Left cardiac atrium (tissue), 4 donors: ENCODE results near the gene MYO1E. TPM values are rescaled to one million over a fixed set of nuclear protein-coding genes. Genes with fewer than 3 reads are reported as not detected.

Source experiments
- ATAC-seq, 2 donors: fragments of 200-7000 bp; cut with Tn5 transposase; one replicate each; pipeline ENCODE4 v1.9.1; 2020; ENCODE audit warnings: mild to moderate bottlenecking in 2 of 2, moderate library complexity in 2 of 2
- DNase-seq: peaks from one replicate; pipeline ENCODE4 v3.0.0-alpha.2; 2020
- intact Hi-C, 2 donors: fragments of 100-400 bp; cut with DNase I; formaldehyde crosslinking; loops; one replicate each; pipeline versions ENCODE4 v1.14.1 to v1.15.1; 2022 to 2023
- microRNA-seq, 2 donors: library from miRNA; unstranded; fragments of <30 nt; microRNA quantifications; one replicate each; pipeline ENCODE4 v1.2.0, GENCODE V29; 2020
- total RNA-seq, 2 donors: library from RNA; stranded (reverse); fragmentation: NEBNext Ultra II Directional; extraction: Animal tissue kit (Norgen Biotek cat#: 25700); gene quantifications; one replicate each; pipeline ENCODE4 v1.2.1, GENCODE V29; 2021
- donor health status: DM: no; HTN: yes; CAD: no.
- donor health status: DM: no; HTN: yes; CAD: no; lungs with severe emphysema.
- donor health status: DM: yes; HTN: yes; CAD: no.
- donor health status: Dilated cardiomyopathy.

Gene MYO1E
- total RNA-seq, 2 donors from 2014 or later: 32.1 to 49.5 TPM

DNA sequence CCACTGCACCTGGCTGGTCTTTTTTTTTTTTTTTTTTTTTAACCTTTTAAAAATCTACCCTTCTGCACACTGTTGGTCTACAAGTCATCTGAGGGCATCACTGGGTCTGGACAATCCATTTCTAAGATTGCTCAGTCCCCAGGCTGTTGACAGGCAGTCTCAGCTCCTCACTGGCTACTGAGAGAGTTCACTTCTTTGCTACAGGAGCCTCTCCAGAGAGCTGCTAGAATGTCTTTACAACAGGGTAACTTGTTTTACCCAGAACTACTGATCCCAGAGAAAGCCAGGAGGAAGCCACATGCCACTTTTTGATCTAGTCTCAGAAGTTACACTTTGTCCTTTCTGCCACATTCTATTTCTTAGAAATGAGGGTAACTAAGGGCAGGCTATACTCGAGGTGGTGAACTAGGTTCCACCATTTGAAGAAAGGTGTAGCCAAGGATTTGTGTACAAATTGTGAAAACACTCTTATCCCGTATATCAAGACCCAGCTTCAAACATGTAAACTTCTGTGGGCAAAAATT, 273.4 kb downstream of the MYO1E start:
- ATAC-seq (no peak), DNase-seq (no peak)
- intact Hi-C loops: no loop called here

GRCh38 chr15:59096429-59096828, 276.2 kb downstream of the MYO1E start:
- no peak for ATAC-seq
- DNase-seq: no peak
- intact Hi-C loops: no loop called here

DNA sequence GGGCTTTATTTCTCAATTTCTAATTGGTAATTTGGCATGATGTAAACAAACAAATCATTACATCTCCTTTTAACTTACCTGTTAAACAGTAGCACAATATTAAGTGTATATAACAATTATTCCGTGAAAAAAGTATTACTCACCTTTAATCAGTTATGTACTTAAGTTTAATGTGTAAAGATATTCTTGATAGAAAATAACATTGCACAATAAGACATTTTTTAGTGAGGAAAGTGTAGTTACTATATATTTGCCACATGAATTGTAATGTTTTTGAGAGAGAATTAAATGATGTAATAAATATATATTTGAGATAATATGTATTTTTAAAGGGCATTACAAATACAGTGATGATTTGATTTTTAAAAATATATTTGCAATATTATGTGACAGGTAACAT, 278.6 kb downstream of the MYO1E start:
- DNase-seq: no peak
- intact Hi-C loops: no loop called here
- ATAC-seq: no peak

GRCh38 chr15:59087731-59088130, 284.9 kb downstream of the MYO1E start:
- intact Hi-C loops: no loop called here
- no peak for DNase-seq
- no peak for ATAC-seq

Small RNAs within 50 kb of the gene (microRNA-seq; reads per million reads assigned to microRNA genes)
- 1.4 to 2.7 reads per million in 2 donors for gene MIR2116

Other genes with a start within 250 kb of the MYO1E start
- gene LDHAL6B, start 166.0 kb downstream of the MYO1E start, total RNA-seq: not detected
- gene FAM81A, start 65.3 kb upstream of the MYO1E start, total RNA-seq: 1 to 10 TPM; 2.4 to 3.7 TPM
- under 1 TPM in 1 of 2 donors, not detected in 1; 0.05 TPM for gene GCNT3, start 238.9 kb upstream of the MYO1E start, total RNA-seq